Measurements from ENCODE around the gene FHIP1A. TPM values are rescaled to one million over a fixed set of nuclear protein-coding genes. Genes with fewer than 3 reads are reported as not detected.

FHIP1A gene
- total RNA-seq, 1 donor: under 0.01 TPM

DNA sequence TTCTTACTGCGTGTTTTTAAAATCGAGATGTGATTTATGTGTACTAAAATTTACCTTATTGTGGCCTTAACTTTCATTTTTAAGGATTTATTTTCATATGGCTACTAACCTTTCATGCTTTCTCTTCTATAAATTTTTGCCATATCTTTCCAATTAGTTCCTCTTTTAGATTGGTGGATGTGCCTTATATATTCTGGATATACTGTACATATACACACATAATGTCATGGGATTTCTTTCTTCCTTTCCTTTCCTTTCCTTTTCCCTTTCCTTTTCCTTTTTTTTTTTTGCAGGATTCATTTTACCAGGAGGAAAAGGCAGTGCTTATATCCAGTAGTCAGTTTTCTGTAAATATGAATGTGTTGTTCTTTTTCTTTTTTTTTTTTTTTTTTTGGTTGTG is 37.2 kb downstream of the FHIP1A start:
- TF ChIP-seq, protein P1, sequence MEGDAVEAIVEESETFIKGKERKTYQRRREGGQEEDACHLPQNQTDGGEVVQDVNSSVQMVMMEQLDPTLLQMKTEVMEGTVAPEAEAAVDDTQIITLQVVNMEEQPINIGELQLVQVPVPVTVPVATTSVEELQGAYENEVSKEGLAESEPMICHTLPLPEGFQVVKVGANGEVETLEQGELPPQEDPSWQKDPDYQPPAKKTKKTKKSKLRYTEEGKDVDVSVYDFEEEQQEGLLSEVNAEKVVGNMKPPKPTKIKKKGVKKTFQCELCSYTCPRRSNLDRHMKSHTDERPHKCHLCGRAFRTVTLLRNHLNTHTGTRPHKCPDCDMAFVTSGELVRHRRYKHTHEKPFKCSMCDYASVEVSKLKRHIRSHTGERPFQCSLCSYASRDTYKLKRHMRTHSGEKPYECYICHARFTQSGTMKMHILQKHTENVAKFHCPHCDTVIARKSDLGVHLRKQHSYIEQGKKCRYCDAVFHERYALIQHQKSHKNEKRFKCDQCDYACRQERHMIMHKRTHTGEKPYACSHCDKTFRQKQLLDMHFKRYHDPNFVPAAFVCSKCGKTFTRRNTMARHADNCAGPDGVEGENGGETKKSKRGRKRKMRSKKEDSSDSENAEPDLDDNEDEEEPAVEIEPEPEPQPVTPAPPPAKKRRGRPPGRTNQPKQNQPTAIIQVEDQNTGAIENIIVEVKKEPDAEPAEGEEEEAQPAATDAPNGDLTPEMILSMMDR (IDR thresholded peaks at IDR 0.05; ENCODE audit: insufficient read depth, low read depth, low read length): no peak
- H3K4me3 ChIP-seq (ENCODE audit: low read depth, low read length): no peak overlapping the region
- DNase-seq (ENCODE audit: low read depth): no peak

DNA sequence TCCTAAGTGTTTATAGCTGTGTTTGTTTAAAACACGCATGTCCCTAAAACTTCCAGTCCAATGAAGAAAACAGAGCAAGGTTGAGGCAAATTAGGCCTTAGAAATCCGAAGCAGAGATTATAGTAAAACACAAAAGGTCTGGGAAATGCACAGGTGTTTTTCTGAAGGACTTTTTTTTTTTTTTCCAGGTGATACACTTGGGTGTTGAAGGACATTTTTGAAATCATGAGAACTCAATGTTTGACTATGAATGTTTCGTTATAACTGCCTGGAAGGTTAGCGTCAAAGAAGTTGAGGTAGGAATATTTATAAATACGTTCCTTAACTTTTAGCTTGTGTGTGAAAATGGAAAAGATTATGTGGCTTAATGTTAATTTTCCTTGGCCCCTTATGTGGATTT is 45.5 kb downstream of the FHIP1A start:
- no peak overlapping the region for H3K4me3 ChIP-seq (ENCODE audit: low read depth, low read length)
- no peak for DNase-seq (ENCODE audit: low read depth)
- TF ChIP-seq, protein P1 (IDR thresholded peaks at IDR 0.05; ENCODE audit: insufficient read depth, low read depth, low read length): no peak

DNA sequence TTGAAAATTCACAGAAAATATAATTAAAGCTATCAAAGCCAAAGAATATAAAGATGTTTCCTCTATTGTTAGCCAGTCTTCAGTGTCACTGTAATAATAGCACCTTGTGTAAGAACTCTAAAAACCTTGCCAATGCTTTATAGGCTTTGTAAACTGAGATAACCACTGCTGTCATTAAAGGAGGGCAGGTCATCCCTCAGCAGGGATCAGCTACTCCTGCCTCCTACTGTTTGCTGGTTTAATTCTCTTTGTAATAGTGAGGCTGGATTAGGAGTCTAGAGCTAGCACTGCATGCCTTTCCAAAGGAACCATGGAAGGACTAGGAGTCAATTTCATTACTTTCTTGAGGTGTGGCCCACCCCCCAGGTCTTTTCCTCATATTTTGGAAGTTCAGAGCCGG is 46.2 kb downstream of the FHIP1A start:
- no peak for DNase-seq (ENCODE audit: low read depth)
- H3K4me3 ChIP-seq (ENCODE audit: low read depth, low read length): no peak overlapping the region
- TF ChIP-seq, protein P1 (IDR thresholded peaks at IDR 0.05; ENCODE audit: insufficient read depth, low read depth, low read length): no peak

DNA sequence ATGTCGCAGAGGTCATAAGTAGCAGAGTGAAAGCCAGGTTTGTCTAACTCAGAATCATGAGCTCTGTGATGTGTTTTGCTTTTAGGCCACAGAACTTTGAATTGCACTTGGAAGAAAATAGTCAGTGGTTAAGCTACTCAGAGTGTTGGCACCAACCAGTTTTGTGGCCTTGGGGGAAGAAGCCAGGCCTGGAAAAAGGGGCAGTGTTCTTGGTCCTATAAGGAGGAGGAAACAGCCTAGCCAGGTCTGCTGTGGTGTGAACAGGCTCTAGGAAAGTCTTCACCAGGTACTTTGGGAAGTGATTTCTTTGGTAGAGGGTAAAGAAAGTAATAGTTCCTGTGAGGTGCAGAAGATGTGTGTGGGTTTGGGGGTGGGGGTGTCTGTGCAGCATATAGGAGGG is 49.2 kb downstream of the FHIP1A start:
- no peak overlapping the region for H3K4me3 ChIP-seq (ENCODE audit: low read depth, low read length)
- TF ChIP-seq, protein P1 (IDR thresholded peaks at IDR 0.05; ENCODE audit: insufficient read depth, low read depth, low read length): no peak
- DNase-seq (ENCODE audit: low read depth): no peak

Other genes starting within 250 kb of the FHIP1A start
- not detected in 2 replicates for gene PRSS48, start 132.0 kb upstream of the FHIP1A start, total RNA-seq
- gene SH3D19, start 83.6 kb upstream of the FHIP1A start, total RNA-seq: 43.5 and 46.6 TPM in 2 replicates

Data from fibroblast of villous mesenchyme (primary cell).